Mesenchymal stem cell (in vitro differentiated cells and primary cell): Measurements from ENCODE around the gene TRAF7.

ENCODE experiments used
- DNase-seq: peaks from one replicate; pipeline ENCODE4 v3.0.0-alpha.2; 2013
- H2AFZ ChIP-seq: one replicate; pipeline ENCODE4 v1.6.1; 2013; ENCODE audit warnings: low read depth, mild to moderate bottlenecking, control low read depth, inconsistent platforms, low read length, moderate library complexity
- H2AK5ac ChIP-seq: 2 replicates; pipeline ENCODE4 v1.6.1; 2013; ENCODE audit warnings: low read length, moderate library complexity, mild to moderate bottlenecking, inconsistent platforms; ENCODE audit not compliant: severe bottlenecking
- H2BK120ac ChIP-seq: one replicate; pipeline ENCODE4 v1.6.1; 2013; ENCODE audit warnings: low read depth, mild to moderate bottlenecking, inconsistent platforms, low read length, moderate library complexity
- H2BK12ac ChIP-seq, 2 experiments: one replicate each; pipeline ENCODE4 v1.6.1; 2013; ENCODE audit warnings: inconsistent platforms in 2 of 2, low read length in 2 of 2, mild to moderate bottlenecking in 2 of 2, moderate library complexity in 2 of 2, control low read depth in 1 of 2
- H2BK15ac ChIP-seq: one replicate; pipeline ENCODE4 v1.6.1; 2013; ENCODE audit warnings: mild to moderate bottlenecking, low read depth, inconsistent platforms; ENCODE audit not compliant: poor library complexity, severe bottlenecking
- H2BK5ac ChIP-seq: 2 replicates; pipeline ENCODE4 v1.6.1; 2013; ENCODE audit warnings: low read depth, mild to moderate bottlenecking, low read length, control low read depth, inconsistent platforms; ENCODE audit not compliant: poor library complexity, severe bottlenecking
- H3K14ac ChIP-seq, 2 experiments: one replicate each; pipeline ENCODE4 v1.6.1; 2013; ENCODE audit warnings: inconsistent platforms in 2 of 2, low read length in 2 of 2, control low read depth in 1 of 2, mild to moderate bottlenecking in 1 of 2, moderate library complexity in 1 of 2
- H3K18ac ChIP-seq, 2 experiments: one replicate each; pipeline ENCODE4 v1.6.1; 2013; ENCODE audit warnings: inconsistent platforms in 2 of 2, low read length in 2 of 2, control low read depth in 1 of 2, low read depth in 1 of 2, mild to moderate bottlenecking in 1 of 2
- H3K23ac ChIP-seq, 2 experiments: one replicate each; pipeline ENCODE4 v1.6.1; 2013; ENCODE audit warnings: inconsistent platforms in 2 of 2, low read length in 2 of 2, mild to moderate bottlenecking in 2 of 2, moderate library complexity in 2 of 2, control low read depth in 1 of 2
- H3K27ac ChIP-seq: 2 replicates; pipeline ENCODE4 v1.5.1; 2013; ENCODE audit warnings: mild to moderate bottlenecking, moderate library complexity, low read length, control low read depth, inconsistent platforms; ENCODE audit not compliant: poor library complexity, severe bottlenecking
- H3K27me3 ChIP-seq, 2 experiments: 2 replicates each; pipeline versions ENCODE4 v1.6.1 to v1.7.0; 2013; ENCODE audit warnings: low read length in 2 of 2, mild to moderate bottlenecking in 2 of 2, moderate library complexity in 2 of 2, control low read depth in 1 of 2, inconsistent platforms in 1 of 2; ENCODE audit not compliant: control insufficient read depth in 1 of 2, insufficient read depth in 1 of 2
- H3K36me3 ChIP-seq, 2 experiments: 2 replicates each; pipeline versions ENCODE4 v1.6.1 to v1.7.0; 2013; ENCODE audit warnings: low read length in 2 of 2, control low read depth in 1 of 2, inconsistent platforms in 1 of 2, low read depth in 1 of 2, mild to moderate bottlenecking in 1 of 2; ENCODE audit not compliant: insufficient read depth in 2 of 2, control insufficient read depth in 1 of 2
- H3K4ac ChIP-seq, 2 experiments: one replicate each; pipeline ENCODE4 v1.6.1; 2013; ENCODE audit warnings: inconsistent platforms in 2 of 2, low read length in 2 of 2, mild to moderate bottlenecking in 2 of 2, moderate library complexity in 2 of 2, control low read depth in 1 of 2, low read depth in 1 of 2
- H3K4me1 ChIP-seq: 2 replicates; pipeline ENCODE4 v1.6.1; 2013; ENCODE audit warnings: low read depth, low read length, control low read depth; ENCODE audit not compliant: control insufficient read depth, insufficient read depth
- H3K4me2 ChIP-seq: 2 replicates; pipeline ENCODE4 v1.6.1; 2013; ENCODE audit warnings: low read length, mild to moderate bottlenecking, inconsistent platforms; ENCODE audit not compliant: poor library complexity, severe bottlenecking
- H3K4me3 ChIP-seq, 2 experiments: 2 replicates each; pipeline versions ENCODE4 v1.5.1 to v1.7.0; 2013; ENCODE audit warnings: low read length in 2 of 2, mild to moderate bottlenecking in 2 of 2, control low read depth in 1 of 2, low read depth in 1 of 2; ENCODE audit not compliant: insufficient read depth in 1 of 2
- H3K79me1 ChIP-seq: replicated peaks from 2 replicates; pipeline ENCODE4 v1.6.1; 2013; ENCODE audit warnings: mild to moderate bottlenecking, control low read depth, low read length, inconsistent platforms; ENCODE audit not compliant: poor library complexity, severe bottlenecking
- H3K9ac ChIP-seq: 2 replicates; pipeline ENCODE4 v1.7.0; 2013; ENCODE audit warnings: mild to moderate bottlenecking, low read length, moderate library complexity
- H3K9me3 ChIP-seq: 2 replicates; pipeline ENCODE4 v1.7.0; 2013; ENCODE audit warnings: mild to moderate bottlenecking, low read length; ENCODE audit not compliant: control insufficient read depth
- H4K8ac ChIP-seq: one replicate; pipeline ENCODE4 v1.6.1; 2013; ENCODE audit warnings: inconsistent platforms, mild to moderate bottlenecking, low read length, moderate library complexity
- H4K91ac ChIP-seq: one replicate; pipeline ENCODE4 v1.6.1; 2013; ENCODE audit warnings: mild to moderate bottlenecking, low read length, inconsistent platforms
- WGBS: methylation state at CpG from one replicate; pipeline ENCODE4 v1.1.7; 2013; ENCODE audit warnings: mixed read lengths; 5-methylcytosine and 5-hydroxymethylcytosine counted together

Gene TRAF7

GRCh38 chr16:2165861-2166260 is 10.3 kb downstream of the TRAF7 start:
- Histone ChIP-seq H3K4me3 (no peak overlapping the region), H3K27me3 (no peaks in the 10 kb centered on the region), H3K14ac (no peak overlapping the region), H3K23ac (no peak overlapping the region), H2BK120ac (no peak overlapping the region), H2BK12ac (no peak overlapping the region), H3K4ac (no peak overlapping the region), H4K91ac (no peak overlapping the region), H2AFZ (no peak overlapping the region), H3K4me2 (no peak overlapping the region), H3K79me1 (peaks cover 44% of the 10 kb centered on the region), H2BK5ac (no peak overlapping the region), H3K36me3 (peaks cover 41 to 77% of the 10 kb centered on the region in 2 experiments), H3K27ac (no peak overlapping the region), H2BK15ac (no peak overlapping the region), H3K4me1 (peaks cover 41% of the 10 kb centered on the region), H2AK5ac (no peak overlapping the region), H4K8ac (no peak overlapping the region), H3K18ac (no peak overlapping the region), H3K9me3 (no peaks in the 10 kb centered on the region), H3K9ac (no peak overlapping the region)
- DNase-seq: no peak
- WGBS: 97% methylated on average over 12 of the region's 12 CpGs

GRCh38 chr16:2166263-2167067 is 10.9 kb downstream of the TRAF7 start:
- Histone ChIP-seq H3K9ac (no peak overlapping the region), H2BK12ac (no peak overlapping the region), H3K4me1 (peaks cover 35% of the 10 kb centered on the region), H3K18ac (no peak overlapping the region), H4K91ac (no peak overlapping the region), H3K4me3 (no peak overlapping the region), H4K8ac (no peak overlapping the region), H2AFZ (no peak overlapping the region), H3K14ac (no peak overlapping the region), H3K23ac (no peak overlapping the region), H3K36me3 (peaks cover 41 to 83% of the 10 kb centered on the region in 2 experiments), H3K27ac (no peak overlapping the region), H2BK15ac (no peak overlapping the region), H3K4ac (no peak overlapping the region), H2AK5ac (no peak overlapping the region), H3K27me3 (no peaks in the 10 kb centered on the region), H3K79me1 (peaks cover 44% of the 10 kb centered on the region), H2BK5ac (no peak overlapping the region), H3K4me2 (no peak overlapping the region), H3K9me3 (no peaks in the 10 kb centered on the region), H2BK120ac (no peak overlapping the region)
- no peak for DNase-seq
- 96% methylated on average over 16 of the region's 17 CpGs for WGBS

- Histone ChIP-seq H4K8ac (no peak overlapping the region), H3K4ac (no peak overlapping the region), H3K23ac (no peak overlapping the region), H2BK120ac (no peak overlapping the region), H3K27me3 (no peaks in the 10 kb centered on the region), H3K14ac (no peak overlapping the region), H3K36me3 (peaks cover 47 to 85% of the 10 kb centered on the region in 2 experiments), H2BK5ac (no peak overlapping the region), H3K4me1 (peaks cover 29% of the 10 kb centered on the region), H3K4me3 (no peak overlapping the region), H2BK15ac (no peak overlapping the region), H3K9ac (no peak overlapping the region), H3K9me3 (no peaks in the 10 kb centered on the region), H2AK5ac (no peak overlapping the region), H3K4me2 (no peak overlapping the region), H4K91ac (no peak overlapping the region), H3K79me1 (peaks cover 50% of the 10 kb centered on the region), H2AFZ (no peak overlapping the region), H3K18ac (no peak overlapping the region), H3K27ac (no peak overlapping the region), H2BK12ac (no peak overlapping the region)
- WGBS: 97% methylated on average over 18 of the region's 18 CpGs
- no peak for DNase-seq
These were observed 11.6 kb downstream of the TRAF7 start for GRCh38 chr16:2167068-2167638.

- Histone ChIP-seq H2BK5ac (no peak overlapping the region), H3K4me3 (peak overlapping the region in 1 of 2 experiments; percentile 35), H3K79me1 (peaks cover 60% of the 10 kb centered on the region), H3K18ac (no peak overlapping the region), H4K8ac (no peak overlapping the region), H2AFZ (no peak overlapping the region), H3K9ac (no peak overlapping the region), H3K27me3 (no peaks in the 10 kb centered on the region), H4K91ac (no peak overlapping the region), H3K36me3 (peaks cover 69 to 100% of the 10 kb centered on the region in 2 experiments), H2BK12ac (no peak overlapping the region), H2BK120ac (no peak overlapping the region), H3K27ac (no peak overlapping the region), H3K9me3 (no peaks in the 10 kb centered on the region), H3K4me2 (no peak overlapping the region), H2BK15ac (no peak overlapping the region), H3K14ac (no peak overlapping the region), H3K4me1 (peaks cover 9% of the 10 kb centered on the region), H3K23ac (no peak overlapping the region), H3K4ac (no peak overlapping the region), H2AK5ac (no peak overlapping the region)
- WGBS: 94% methylated on average over 18 of the region's 18 CpGs
- no peak for DNase-seq
These were observed 14.5 kb downstream of the TRAF7 start for GRCh38 chr16:2170080-2170479.
